ENCODE data around the gene MSRB2.

Gene MSRB2

DNA sequence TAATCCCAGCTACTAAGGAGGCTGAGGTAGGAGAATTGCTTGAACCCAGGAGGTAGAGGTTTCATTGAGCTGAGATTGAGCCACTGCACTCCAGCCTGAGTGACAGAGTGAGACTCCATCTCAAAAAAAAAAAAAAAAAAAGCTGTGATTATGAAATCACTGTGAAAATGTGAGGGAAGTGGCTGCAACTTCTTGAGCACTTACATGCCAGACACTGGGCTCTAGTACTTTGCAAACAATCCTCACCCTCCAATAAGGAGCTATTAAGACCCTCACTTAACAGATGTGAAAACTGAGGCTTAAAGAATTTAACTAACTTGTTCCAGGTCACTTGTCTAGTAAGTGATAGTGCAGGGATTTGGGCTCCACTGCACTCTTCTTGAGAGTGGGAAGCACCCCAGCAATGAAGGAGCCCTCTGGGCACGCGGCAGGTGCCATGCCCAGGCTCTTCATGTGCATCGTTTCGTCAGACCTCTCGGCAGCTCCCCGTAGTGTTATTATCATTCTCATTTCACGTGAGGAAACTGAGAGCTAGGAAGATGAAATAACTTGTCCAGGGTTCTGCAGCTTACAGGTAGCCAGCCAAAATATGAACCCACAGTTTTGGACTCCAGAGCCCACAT lies 19.0 kb downstream of the MSRB2 start:
- H3K4me3 ChIP-seq (ENCODE audit: insufficient read depth, low read length, poor library complexity, severe bottlenecking) = no peak overlapping the region
- no peak overlapping the region for H3K4me2 ChIP-seq (ENCODE audit: low read depth, low read length, poor library complexity, severe bottlenecking)
- no peaks in the 10 kb centered on the region for H3K9me3 ChIP-seq (ENCODE audit: insufficient read depth, low read length)
- no peaks in the 10 kb centered on the region for H4K20me1 ChIP-seq (ENCODE audit: low read depth, low read length)
- H3K36me3 ChIP-seq (ENCODE audit: low read length) = no peaks in the 10 kb centered on the region
- TF ChIP-seq, protein P1, sequence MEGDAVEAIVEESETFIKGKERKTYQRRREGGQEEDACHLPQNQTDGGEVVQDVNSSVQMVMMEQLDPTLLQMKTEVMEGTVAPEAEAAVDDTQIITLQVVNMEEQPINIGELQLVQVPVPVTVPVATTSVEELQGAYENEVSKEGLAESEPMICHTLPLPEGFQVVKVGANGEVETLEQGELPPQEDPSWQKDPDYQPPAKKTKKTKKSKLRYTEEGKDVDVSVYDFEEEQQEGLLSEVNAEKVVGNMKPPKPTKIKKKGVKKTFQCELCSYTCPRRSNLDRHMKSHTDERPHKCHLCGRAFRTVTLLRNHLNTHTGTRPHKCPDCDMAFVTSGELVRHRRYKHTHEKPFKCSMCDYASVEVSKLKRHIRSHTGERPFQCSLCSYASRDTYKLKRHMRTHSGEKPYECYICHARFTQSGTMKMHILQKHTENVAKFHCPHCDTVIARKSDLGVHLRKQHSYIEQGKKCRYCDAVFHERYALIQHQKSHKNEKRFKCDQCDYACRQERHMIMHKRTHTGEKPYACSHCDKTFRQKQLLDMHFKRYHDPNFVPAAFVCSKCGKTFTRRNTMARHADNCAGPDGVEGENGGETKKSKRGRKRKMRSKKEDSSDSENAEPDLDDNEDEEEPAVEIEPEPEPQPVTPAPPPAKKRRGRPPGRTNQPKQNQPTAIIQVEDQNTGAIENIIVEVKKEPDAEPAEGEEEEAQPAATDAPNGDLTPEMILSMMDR (IDR thresholded peaks at IDR 0.05; ENCODE audit: insufficient read depth, low read length, poor library complexity, severe bottlenecking) = no peak
- TF ChIP-seq EZH2phosphoT487 (conservative IDR thresholded peaks at IDR 0.05; ENCODE audit: low read length) = no peak
- H3K27me3 ChIP-seq (ENCODE audit: low read length) = no peaks in the 10 kb centered on the region
- no peaks in the 10 kb centered on the region for H3K79me2 ChIP-seq (ENCODE audit: insufficient read depth, low read length)
- no peak overlapping the region for H2AFZ ChIP-seq (ENCODE audit: low read depth, low read length, severe bottlenecking)
- no peaks in the 10 kb centered on the region for H3F3A ChIP-seq (ENCODE audit: insufficient read depth)
- H3K27ac ChIP-seq (ENCODE audit: low read depth, low read length) = no peak overlapping the region
- no peaks in the 10 kb centered on the region for H3K9me2 ChIP-seq (replicated peaks; ENCODE audit: insufficient read depth, low read length)
- no peak overlapping the region for H3K9ac ChIP-seq (ENCODE audit: low read length)

DNA sequence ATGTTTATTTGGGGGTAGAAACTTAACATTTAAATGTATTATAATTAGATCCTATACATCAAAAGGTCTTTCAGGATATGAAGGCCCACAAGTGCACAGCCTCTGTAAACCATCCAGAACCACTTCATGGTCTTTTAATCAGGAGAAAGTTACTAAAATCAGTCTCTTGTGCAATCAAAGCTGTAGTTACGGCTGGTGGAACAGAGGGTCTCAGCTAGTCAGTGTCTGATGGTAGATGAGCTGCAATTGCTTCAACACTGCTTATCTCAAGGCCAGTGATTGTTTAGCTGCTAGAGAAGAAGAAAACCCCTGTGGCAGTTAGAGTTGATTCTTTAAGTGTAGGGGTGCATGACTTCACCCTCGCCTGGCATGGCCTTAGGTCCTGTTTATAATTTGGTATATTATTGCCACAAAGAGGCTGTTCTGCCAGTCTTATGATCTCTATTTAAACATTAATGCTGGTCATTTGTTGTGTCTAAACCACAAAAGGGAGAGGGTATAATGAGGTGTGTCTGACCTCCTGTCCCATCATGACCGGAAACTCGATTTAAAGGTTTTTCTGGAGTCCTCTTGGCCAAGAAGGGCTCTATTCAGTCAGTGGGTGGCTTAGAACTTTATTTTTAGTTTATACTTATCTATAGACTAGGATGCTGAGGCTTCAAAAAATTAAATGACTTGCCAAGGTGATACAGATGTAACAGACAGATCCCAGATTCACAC lies 21.3 kb downstream of the MSRB2 start:
- H2AFZ ChIP-seq (ENCODE audit: low read depth, low read length, severe bottlenecking) = no peak overlapping the region
- H3K4me3 ChIP-seq (ENCODE audit: insufficient read depth, low read length, poor library complexity, severe bottlenecking) = no peak overlapping the region
- no peaks in the 10 kb centered on the region for H3F3A ChIP-seq (ENCODE audit: insufficient read depth)
- no peaks in the 10 kb centered on the region for H4K20me1 ChIP-seq (ENCODE audit: low read depth, low read length)
- H3K79me2 ChIP-seq (ENCODE audit: insufficient read depth, low read length) = no peaks in the 10 kb centered on the region
- no peaks in the 10 kb centered on the region for H3K27me3 ChIP-seq (ENCODE audit: low read length)
- no peaks in the 10 kb centered on the region for H3K9me3 ChIP-seq (ENCODE audit: insufficient read depth, low read length)
- no peaks in the 10 kb centered on the region for H3K9me2 ChIP-seq (replicated peaks; ENCODE audit: insufficient read depth, low read length)
- TF ChIP-seq, protein P1 (IDR thresholded peaks at IDR 0.05; ENCODE audit: insufficient read depth, low read length, poor library complexity, severe bottlenecking) = no peak
- no peak for TF ChIP-seq EZH2phosphoT487 (conservative IDR thresholded peaks at IDR 0.05; ENCODE audit: low read length)
- no peak overlapping the region for H3K9ac ChIP-seq (ENCODE audit: low read length)
- H3K4me2 ChIP-seq (ENCODE audit: low read depth, low read length, poor library complexity, severe bottlenecking) = no peak overlapping the region
- no peak overlapping the region for H3K27ac ChIP-seq (ENCODE audit: low read depth, low read length)
- no peaks in the 10 kb centered on the region for H3K36me3 ChIP-seq (ENCODE audit: low read length)

DNA sequence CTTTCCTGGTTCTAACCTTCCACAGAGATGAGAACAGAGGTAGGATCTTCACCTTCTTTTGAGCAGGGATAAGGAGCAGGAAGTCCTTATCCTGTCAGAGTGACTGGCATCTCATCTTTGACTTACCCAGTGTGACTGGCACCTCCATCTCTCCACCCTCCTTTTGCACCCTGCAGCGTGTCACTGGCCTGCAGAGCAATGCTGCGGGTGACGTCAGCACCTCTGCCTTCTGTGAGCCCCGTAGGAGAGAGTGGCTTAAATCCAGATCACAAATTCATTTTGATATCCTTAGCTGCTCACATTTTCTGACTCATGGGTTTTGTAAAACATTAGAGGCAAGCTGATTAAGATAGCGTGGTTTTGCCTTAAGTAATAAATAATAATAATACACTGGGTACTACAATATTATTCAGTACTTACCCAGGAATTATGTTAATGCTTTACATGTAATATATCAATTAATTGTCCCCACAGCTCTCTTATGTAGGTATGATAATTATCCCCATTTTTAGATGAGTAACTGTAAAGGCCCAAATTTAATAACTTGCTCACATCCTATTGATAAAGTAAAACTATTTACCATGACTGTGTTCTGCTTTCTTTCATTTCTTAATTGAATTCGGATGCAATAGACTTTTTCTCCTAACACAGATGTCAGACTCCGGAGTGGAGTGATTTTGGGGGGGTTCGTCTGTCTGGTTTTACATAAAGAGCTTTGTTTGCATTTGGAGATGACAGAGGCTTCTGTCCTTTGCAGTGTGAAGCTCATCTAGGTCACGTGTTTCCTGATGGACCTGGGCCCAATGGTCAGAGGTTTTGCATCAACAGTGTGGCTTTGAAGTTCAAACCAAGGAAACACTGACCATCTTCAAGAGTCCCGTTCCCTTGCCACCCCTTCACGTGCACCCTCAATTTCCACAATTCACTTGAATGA lies 24.9 kb downstream of the MSRB2 start:
- TF ChIP-seq, protein P1 (IDR thresholded peaks at IDR 0.05; ENCODE audit: insufficient read depth, low read length, poor library complexity, severe bottlenecking) = no peak
- TF ChIP-seq EZH2phosphoT487 (conservative IDR thresholded peaks at IDR 0.05; ENCODE audit: low read length) = no peak
- Histone ChIP-seq H3K9ac (ENCODE audit: low read length) (no peak overlapping the region), H3K9me3 (ENCODE audit: insufficient read depth, low read length) (no peaks in the 10 kb centered on the region), H2AFZ (ENCODE audit: low read depth, low read length, severe bottlenecking) (no peak overlapping the region), H3K27ac (ENCODE audit: low read depth, low read length) (no peak overlapping the region), H3K27me3 (ENCODE audit: low read length) (no peaks in the 10 kb centered on the region), H4K20me1 (ENCODE audit: low read depth, low read length) (no peaks in the 10 kb centered on the region), H3K4me2 (ENCODE audit: low read depth, low read length, poor library complexity, severe bottlenecking) (no peak overlapping the region), H3K36me3 (ENCODE audit: low read length) (no peaks in the 10 kb centered on the region; the same call in 1 of the 2 replicates), H3K4me3 (ENCODE audit: insufficient read depth, low read length, poor library complexity, severe bottlenecking) (no peak overlapping the region), H3F3A (ENCODE audit: insufficient read depth) (no peaks in the 10 kb centered on the region), H3K9me2 (replicated peaks; ENCODE audit: insufficient read depth, low read length) (no peaks in the 10 kb centered on the region), H3K79me2 (ENCODE audit: insufficient read depth, low read length) (no peaks in the 10 kb centered on the region)
